IPS-18a (cell line): ENCODE measurements around the gene CNOT1.

Experiments used
- H3K27ac ChIP-seq: one replicate; pipeline ENCODE4 v1.5.1; 2013; ENCODE audit warnings: low read length
- H3K27me3 ChIP-seq: one replicate; pipeline ENCODE4 v1.6.1; 2013; ENCODE audit warnings: mild to moderate bottlenecking, low read length; ENCODE audit not compliant: control insufficient read depth, insufficient read depth
- H3K36me3 ChIP-seq: one replicate; pipeline ENCODE4 v1.6.1; 2013; ENCODE audit warnings: low read depth, low read length; ENCODE audit not compliant: control insufficient read depth
- H3K4me1 ChIP-seq: one replicate; pipeline ENCODE4 v1.6.1; 2013; ENCODE audit warnings: low read depth, low read length; ENCODE audit not compliant: control insufficient read depth
- H3K4me3 ChIP-seq: one replicate; pipeline ENCODE4 v1.5.1; 2013; ENCODE audit warnings: low read length
- H3K9ac ChIP-seq: one replicate; pipeline ENCODE4 v1.6.1; 2013; ENCODE audit warnings: mild to moderate bottlenecking, low read length, moderate library complexity
- H3K9me3 ChIP-seq: one replicate; pipeline ENCODE4 v1.6.1; 2013; ENCODE audit warnings: low read depth, low read length; ENCODE audit not compliant: control insufficient read depth

CNOT1 gene

GRCh38 chr16:58654560-58655214, 25.1 kb upstream of the CNOT1 start:
- Histone ChIP-seq H3K36me3 (no peaks in the 10 kb centered on the region), H3K9me3 (no peaks in the 10 kb centered on the region), H3K9ac (no peak overlapping the region), H3K27me3 (no peaks in the 10 kb centered on the region), H3K27ac (no peak overlapping the region), H3K4me1 (no peaks in the 10 kb centered on the region), H3K4me3 (no peak overlapping the region)

GRCh38 chr16:58652741-58653140, 23.1 kb upstream of the CNOT1 start:
- Histone ChIP-seq H3K9me3 (no peaks in the 10 kb centered on the region), H3K4me1 (no peaks in the 10 kb centered on the region), H3K36me3 (no peaks in the 10 kb centered on the region), H3K9ac (no peak overlapping the region), H3K4me3 (no peak overlapping the region), H3K27me3 (no peaks in the 10 kb centered on the region), H3K27ac (no peak overlapping the region)

DNA sequence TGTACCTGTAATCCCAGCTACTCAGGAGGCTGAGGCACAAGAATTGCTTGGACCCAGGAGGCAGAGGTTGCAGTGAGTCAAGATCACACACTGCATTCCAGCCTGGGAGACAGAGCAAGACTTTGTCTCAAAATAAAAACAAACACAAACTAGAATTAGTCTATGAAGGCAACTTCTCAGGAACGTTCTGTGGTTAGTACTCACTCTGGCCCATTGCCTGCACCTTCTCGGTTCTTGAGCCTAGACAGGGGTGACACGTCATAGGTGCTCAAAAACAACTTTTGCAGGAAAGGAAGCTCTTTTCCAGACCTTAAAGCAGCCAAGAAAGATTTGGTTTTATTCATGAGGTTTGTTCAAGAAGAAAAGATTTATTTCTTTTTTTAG, 22.3 kb upstream of the CNOT1 start:
- Histone ChIP-seq H3K4me1 (no peaks in the 10 kb centered on the region), H3K4me3 (no peak overlapping the region), H3K9me3 (no peaks in the 10 kb centered on the region), H3K27me3 (no peaks in the 10 kb centered on the region), H3K27ac (no peak overlapping the region), H3K36me3 (no peaks in the 10 kb centered on the region), H3K9ac (no peak overlapping the region)

DNA sequence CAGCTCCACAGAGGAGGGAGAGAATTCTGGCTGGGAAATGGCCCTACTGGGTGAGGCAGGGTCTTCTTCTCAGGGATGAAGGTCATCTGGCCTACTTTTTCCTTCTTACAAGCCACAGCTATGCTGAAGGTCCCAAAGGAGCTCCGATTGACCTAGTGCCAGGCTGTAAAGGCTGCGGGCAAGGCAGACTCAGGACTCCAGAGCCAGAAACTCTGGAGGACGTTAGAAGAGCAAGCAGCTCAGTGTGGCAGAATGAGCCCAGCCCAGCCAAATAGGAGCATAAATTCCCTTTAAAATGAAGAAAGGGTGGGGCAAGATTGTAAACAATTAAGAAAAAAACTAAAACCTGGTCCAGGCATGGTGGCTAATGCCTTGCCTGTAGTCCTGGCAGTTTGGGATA, 20.1 kb upstream of the CNOT1 start:
- Histone ChIP-seq H3K9ac (no peak overlapping the region), H3K9me3 (no peaks in the 10 kb centered on the region), H3K27ac (no peak overlapping the region), H3K4me1 (no peaks in the 10 kb centered on the region), H3K36me3 (no peaks in the 10 kb centered on the region), H3K4me3 (no peak overlapping the region), H3K27me3 (no peaks in the 10 kb centered on the region)

- no peak overlapping the region for H3K4me3 ChIP-seq
- no peak overlapping the region for H3K9ac ChIP-seq
- H3K9me3 ChIP-seq, result no peaks in the 10 kb centered on the region
- no peaks in the 10 kb centered on the region for H3K36me3 ChIP-seq
- H3K27me3 ChIP-seq, result no peaks in the 10 kb centered on the region
- no peaks in the 10 kb centered on the region for H3K4me1 ChIP-seq
- H3K27ac ChIP-seq, result no peak overlapping the region
Measured at GRCh38 chr16:58647107-58647506, 17.5 kb upstream of the CNOT1 start.

DNA sequence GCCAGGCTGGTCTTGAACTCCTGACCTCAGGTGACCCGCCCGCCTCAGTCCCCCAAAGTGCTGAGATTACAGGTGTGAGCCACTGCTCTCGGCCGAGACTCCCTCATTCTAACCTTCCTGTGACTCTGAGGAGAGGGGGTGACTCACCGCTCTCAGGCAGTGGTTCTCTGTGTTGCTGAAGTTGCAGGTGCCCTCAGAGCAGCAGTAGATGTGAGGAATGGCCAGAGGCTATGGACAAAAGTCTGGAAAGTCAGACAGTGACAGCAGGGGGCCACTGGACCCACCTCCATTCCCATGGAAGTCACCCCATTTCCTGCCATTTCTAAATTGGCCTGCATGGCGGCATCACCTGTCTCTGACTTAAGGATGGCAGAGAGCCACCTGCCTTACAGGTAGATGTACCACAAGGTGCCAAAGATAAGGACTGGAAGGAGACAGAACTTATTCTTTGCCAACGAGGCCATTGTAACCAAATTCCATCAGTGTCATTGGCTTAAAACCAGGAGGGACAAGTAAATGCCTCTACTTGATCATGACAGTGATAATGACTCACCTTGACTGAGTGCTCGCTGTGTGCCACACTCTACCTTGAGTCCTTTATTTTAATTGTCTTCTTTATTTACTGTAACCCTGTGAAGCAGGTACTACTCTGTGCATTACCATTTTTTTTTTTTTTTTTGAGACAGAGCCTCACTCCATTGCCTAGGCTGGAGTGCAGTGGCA, 15.3 kb upstream of the CNOT1 start:
- no peaks in the 10 kb centered on the region for H3K4me1 ChIP-seq

GRCh38 chr16:58644108-58644507, 14.5 kb upstream of the CNOT1 start:
- Histone ChIP-seq H3K9ac (no peak overlapping the region), H3K9me3 (no peaks in the 10 kb centered on the region), H3K27me3 (no peaks in the 10 kb centered on the region), H3K4me1 (no peaks in the 10 kb centered on the region), H3K4me3 (no peak overlapping the region), H3K27ac (no peak overlapping the region), H3K36me3 (no peaks in the 10 kb centered on the region)

More for the DNA sequence above, 15.3 kb upstream of the CNOT1 start:
- Histone ChIP-seq H3K9ac (no peak overlapping the region), H3K27me3 (no peaks in the 10 kb centered on the region), H3K9me3 (no peaks in the 10 kb centered on the region), H3K36me3 (no peaks in the 10 kb centered on the region), H3K4me3 (no peak overlapping the region), H3K27ac (no peak overlapping the region)

DNA sequence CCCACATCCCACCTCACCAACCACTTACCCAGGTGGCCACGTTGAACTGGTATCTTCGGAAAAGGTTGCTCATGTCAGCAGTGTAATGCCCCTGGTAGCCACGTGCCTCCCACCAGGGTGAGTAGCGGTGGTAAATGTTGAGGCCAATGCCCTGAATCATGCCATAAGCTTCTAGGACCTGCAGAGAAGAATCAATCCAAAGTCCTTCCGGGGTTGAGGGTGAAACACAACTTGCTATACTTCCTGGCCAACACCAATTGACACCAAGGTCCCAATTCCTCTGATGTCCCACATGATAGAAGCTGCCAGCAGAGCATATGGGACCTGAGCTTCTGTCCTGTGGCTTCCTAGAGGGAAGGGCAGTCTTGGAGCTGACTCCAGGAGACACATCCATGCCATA, 11.3 kb upstream of the CNOT1 start:
- H3K27ac ChIP-seq, result no peak overlapping the region

GRCh38 chr16:58639836-58640235, 10.2 kb upstream of the CNOT1 start:
- Histone ChIP-seq H3K4me3 (no peak overlapping the region), H3K4me1 (no peaks in the 10 kb centered on the region), H3K9ac (no peak overlapping the region), H3K27me3 (no peaks in the 10 kb centered on the region), H3K36me3 (no peaks in the 10 kb centered on the region), H3K9me3 (no peaks in the 10 kb centered on the region), H3K27ac (no peak overlapping the region)

More for the DNA sequence above, 11.3 kb upstream of the CNOT1 start:
- Histone ChIP-seq H3K9me3 (no peaks in the 10 kb centered on the region), H3K27me3 (no peaks in the 10 kb centered on the region), H3K4me1 (no peaks in the 10 kb centered on the region), H3K9ac (no peak overlapping the region), H3K4me3 (no peak overlapping the region), H3K36me3 (no peaks in the 10 kb centered on the region)

DNA sequence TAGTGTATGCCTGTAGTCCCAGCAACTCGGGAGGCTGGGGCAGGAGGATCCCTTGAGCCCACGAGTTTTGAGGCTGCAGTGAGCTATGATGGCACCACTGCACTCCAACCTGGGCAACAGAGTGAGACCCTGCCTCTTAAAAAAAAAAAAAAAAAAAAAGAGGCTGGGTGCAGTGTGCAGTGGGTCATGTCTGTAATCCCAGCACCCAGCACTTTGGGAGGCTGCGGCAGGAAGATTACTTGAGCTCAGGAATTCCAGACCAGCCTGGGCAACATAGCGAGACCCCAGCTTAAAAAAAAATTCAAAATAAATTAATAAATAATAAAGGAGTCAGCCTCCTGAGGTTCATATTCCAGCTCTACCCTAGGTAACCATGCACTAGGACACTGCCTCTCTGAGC, 9.6 kb upstream of the CNOT1 start:
- Histone ChIP-seq H3K4me1 (no peaks in the 10 kb centered on the region), H3K27ac (no peak overlapping the region), H3K4me3 (no peak overlapping the region), H3K36me3 (no peaks in the 10 kb centered on the region), H3K27me3 (no peaks in the 10 kb centered on the region), H3K9me3 (no peaks in the 10 kb centered on the region), H3K9ac (no peak overlapping the region)

GRCh38 chr16:58638148-58639036, 8.8 kb upstream of the CNOT1 start:
- H3K27me3 ChIP-seq, result no peaks in the 10 kb centered on the region
- H3K4me3 ChIP-seq, result no peak overlapping the region
- H3K4me1 ChIP-seq, result no peaks in the 10 kb centered on the region
- no peaks in the 10 kb centered on the region for H3K36me3 ChIP-seq
- no peak overlapping the region for H3K9ac ChIP-seq
- H3K9me3 ChIP-seq, result no peaks in the 10 kb centered on the region
- H3K27ac ChIP-seq, result no peak overlapping the region
